Smooth muscle cell (in vitro differentiated cells): ENCODE measurements around the gene SOST. TPM values are rescaled to one million over a fixed set of nuclear protein-coding genes. Genes with fewer than 3 reads are reported as not detected.

Experiments
- DNase-seq: peaks from one replicate; lab custom pipeline; 2025; ENCODE audit not compliant: unreplicated experiment; lab: John Stamatoyannopoulos, UW
- H2AFZ ChIP-seq: fragments of 200-600 bp; sonication (generic); 2 replicates; pipeline ENCODE4 v1.6.0; 2016; ENCODE audit warnings: antibody characterized with exemption, low read depth, mild to moderate bottlenecking
- H3F3A ChIP-seq: fragments of 200-600 bp; sonication (generic); 2 replicates; pipeline ENCODE4 v1.6.0; 2017; ENCODE audit warnings: antibody characterized with exemption, low read depth
- H3K27ac ChIP-seq: fragments of 200-600 bp; sonication (generic); 2 replicates; pipeline ENCODE4 v1.5.1; 2016; ENCODE audit warnings: low read depth, mild to moderate bottlenecking
- H3K27me3 ChIP-seq: fragments of 200-600 bp; sonication (generic); 2 replicates; pipeline ENCODE4 v1.6.1; 2016; ENCODE audit warnings: low read depth, mild to moderate bottlenecking
- H3K36me3 ChIP-seq: fragments of 200-600 bp; sonication (generic); 2 replicates; pipeline ENCODE4 v1.5.1; 2016; ENCODE audit warnings: low read depth
- H3K4me1 ChIP-seq: fragments of 200-600 bp; sonication (generic); 2 replicates; pipeline ENCODE4 v1.5.1; 2016; ENCODE audit warnings: low read depth
- H3K4me2 ChIP-seq: fragments of 200-600 bp; sonication (generic); 2 replicates; pipeline ENCODE4 v1.6.0; 2016; ENCODE audit warnings: mild to moderate bottlenecking
- H3K4me3 ChIP-seq: fragments of 200-600 bp; sonication (generic); 2 replicates; pipeline ENCODE4 v1.5.1; 2016; ENCODE audit warnings: mild to moderate bottlenecking
- H3K79me2 ChIP-seq: fragments of 200-600 bp; sonication (generic); 2 replicates; pipeline ENCODE4 v1.6.0; 2016; ENCODE audit warnings: low read depth, mild to moderate bottlenecking
- H3K9ac ChIP-seq: fragments of 200-600 bp; sonication (generic); 2 replicates; pipeline ENCODE4 v1.6.0; 2016; ENCODE audit warnings: low read depth
- H3K9me3 ChIP-seq: fragments of 200-600 bp; sonication (generic); replicated peaks from 2 replicates; pipeline ENCODE4 v1.5.1; 2016; ENCODE audit warnings: low read depth
- H4K20me1 ChIP-seq: fragments of 200-600 bp; sonication (generic); 2 replicates; pipeline ENCODE4 v1.6.0; 2016; ENCODE audit warnings: low read depth
- CTCF ChIP-seq: fragments of 200-600 bp; sonication (generic); IDR thresholded peaks from 2 replicates; pipeline ENCODE4 v1.5.1; 2017; ENCODE audit warnings: borderline replicate concordance, mild to moderate bottlenecking, antibody characterized with exemption; ENCODE audit not compliant: insufficient read depth, poor library complexity, severe bottlenecking
- WGBS: methylation state at CpG from one replicate; pipeline ENCODE4 v1.1.7; 2016; ENCODE audit warnings: low lambda C conversion rate; 5-methylcytosine and 5-hydroxymethylcytosine counted together
- polyA plus RNA-seq: library from polyadenylated mRNA; unstranded; fragments of >200 nt; fragmentation: Nextera tagmentation; extraction: Ambion mirVana; gene quantifications from 2 replicates; pipeline ENCODE4 v1.2.1, GENCODE V29; 2016
- total RNA-seq: library from RNA; depleted of rRNA; stranded (reverse); fragments of >200 nt; gene quantifications from 2 replicates; pipeline ENCODE4 v1.2.3, GENCODE V29; 2014

SOST gene
- total and polyA plus RNA-seq, 2 experiments from 2014 or later: not detected

- no peak overlapping the region for H3K9ac ChIP-seq
- H3K4me2 ChIP-seq: no peak overlapping the region
- no peaks in the 10 kb centered on the region for H4K20me1 ChIP-seq
- H3F3A ChIP-seq: no peaks in the 10 kb centered on the region
- no peaks in the 10 kb centered on the region for H3K9me3 ChIP-seq
- no peak for DNase-seq
- TF ChIP-seq CTCF: no peak
- no peak overlapping the region for H3K4me3 ChIP-seq
- no peak overlapping the region for H3K27ac ChIP-seq
- no peaks in the 10 kb centered on the region for H3K36me3 ChIP-seq
- no peak overlapping the region for H2AFZ ChIP-seq
- 27% methylated on average over 3 of the region's 3 CpGs for WGBS
- H3K27me3 ChIP-seq: no peaks in the 10 kb centered on the region
- H3K79me2 ChIP-seq: no peaks in the 10 kb centered on the region
- no peaks in the 10 kb centered on the region for H3K4me1 ChIP-seq
Measured at GRCh38 chr17:43791589-43791988, 33.0 kb upstream of the SOST start.

GRCh38 chr17:43790311-43790940, 31.8 kb upstream of the SOST start:
- Histone ChIP-seq H4K20me1 (no peaks in the 10 kb centered on the region), H3K9me3 (no peaks in the 10 kb centered on the region), H3K79me2 (no peaks in the 10 kb centered on the region), H3K36me3 (no peaks in the 10 kb centered on the region), H3K4me3 (no peak overlapping the region), H3F3A (no peaks in the 10 kb centered on the region), H3K27ac (no peak overlapping the region), H2AFZ (no peak overlapping the region), H3K27me3 (no peaks in the 10 kb centered on the region), H3K4me2 (no peak overlapping the region), H3K4me1 (no peaks in the 10 kb centered on the region), H3K9ac (no peak overlapping the region)
- no peak for DNase-seq
- no peak for TF ChIP-seq CTCF
- 96% methylated on average over 14 of the region's 14 CpGs for WGBS

- Histone ChIP-seq H3K4me3 (no peak overlapping the region), H3K9ac (no peak overlapping the region), H3K4me1 (no peaks in the 10 kb centered on the region), H3K27me3 (no peaks in the 10 kb centered on the region), H2AFZ (no peak overlapping the region), H4K20me1 (no peaks in the 10 kb centered on the region), H3F3A (no peaks in the 10 kb centered on the region), H3K79me2 (no peaks in the 10 kb centered on the region), H3K9me3 (no peaks in the 10 kb centered on the region), H3K36me3 (no peaks in the 10 kb centered on the region), H3K27ac (no peak overlapping the region), H3K4me2 (no peak overlapping the region)
- no peak for TF ChIP-seq CTCF
- WGBS: 92% methylated on average over 1 of the region's 1 CpG
- DNase-seq: no peak
Measured at GRCh38 chr17:43789482-43789881, 30.9 kb upstream of the SOST start.

- no peak for TF ChIP-seq CTCF
- Histone ChIP-seq H3K27me3 (no peaks in the 10 kb centered on the region), H3K4me3 (no peak overlapping the region), H3K27ac (no peak overlapping the region), H3F3A (no peaks in the 10 kb centered on the region), H3K4me2 (no peak overlapping the region), H2AFZ (no peak overlapping the region), H3K4me1 (no peaks in the 10 kb centered on the region), H3K79me2 (no peaks in the 10 kb centered on the region), H3K9ac (no peak overlapping the region), H3K9me3 (no peaks in the 10 kb centered on the region), H4K20me1 (no peaks in the 10 kb centered on the region), H3K36me3 (no peaks in the 10 kb centered on the region)
- WGBS: 92% methylated on average over 5 of the region's 5 CpGs
- DNase-seq: no peak
Measured at GRCh38 chr17:43788540-43788939, 29.9 kb upstream of the SOST start.
